Glutamatergic neuron (in vitro differentiated cells): ENCODE data around the gene ATP9A. TPM values are rescaled to one million over a fixed set of nuclear protein-coding genes. Genes with fewer than 3 reads are reported as not detected.
A peak's percentile ranks its signal among the peaks of the same experiment; 100 is the strongest.

ENCODE experiments used
- DNase-seq: peaks from one replicate; pipeline ENCODE4 v3.0.0; 2022
- H3K27ac Mint-ChIP-seq: one replicate; pipeline ENCODE4 v1.8.0; 2020; ENCODE audit warnings: mild to moderate bottlenecking, mixed read lengths, inconsistent platforms; ENCODE audit not compliant: unreplicated experiment
- H3K27me3 Mint-ChIP-seq: one replicate; pipeline ENCODE4 v1.8.0; 2020; ENCODE audit warnings: mild to moderate bottlenecking, moderate library complexity, mixed read lengths, inconsistent platforms; ENCODE audit not compliant: unreplicated experiment
- H3K36me3 Mint-ChIP-seq: one replicate; pipeline ENCODE4 v1.8.0; 2020; ENCODE audit warnings: mild to moderate bottlenecking, mixed read lengths, inconsistent platforms; ENCODE audit not compliant: unreplicated experiment
- H3K4me1 Mint-ChIP-seq: one replicate; pipeline ENCODE4 v1.8.0; 2020; ENCODE audit warnings: mild to moderate bottlenecking, low read depth, mixed read lengths, inconsistent platforms; ENCODE audit not compliant: unreplicated experiment
- H3K4me3 Mint-ChIP-seq: one replicate; pipeline ENCODE4 v1.8.0; 2020; ENCODE audit warnings: mild to moderate bottlenecking, mixed read lengths, inconsistent platforms; ENCODE audit not compliant: unreplicated experiment
- H3K9me3 Mint-ChIP-seq: one replicate; pipeline ENCODE4 v1.8.0; 2020; ENCODE audit warnings: mild to moderate bottlenecking, moderate library complexity, mixed read lengths, inconsistent platforms; ENCODE audit not compliant: unreplicated experiment
- total RNA-seq: library from RNA; stranded (reverse); fragmentation: NEBNext Ultra II Directional; extraction: Animal tissue kit (Norgen Biotek cat#: 25700); gene quantifications from one replicate; pipeline ENCODE4 v1.2.1, GENCODE V29; 2021; ENCODE audit not compliant: unreplicated experiment
- TF ChIP-seq, protein P1 (sequence below): fragments of 200-600 bp; sonication (generic); IDR thresholded peaks from one replicate; pipeline ENCODE4 v1.5.0; 2021; ENCODE audit not compliant: partially characterized antibody, unreplicated experiment

The ATP9A gene
- total RNA-seq, 1 donor from 2014 or later: 66.1 TPM

DNA sequence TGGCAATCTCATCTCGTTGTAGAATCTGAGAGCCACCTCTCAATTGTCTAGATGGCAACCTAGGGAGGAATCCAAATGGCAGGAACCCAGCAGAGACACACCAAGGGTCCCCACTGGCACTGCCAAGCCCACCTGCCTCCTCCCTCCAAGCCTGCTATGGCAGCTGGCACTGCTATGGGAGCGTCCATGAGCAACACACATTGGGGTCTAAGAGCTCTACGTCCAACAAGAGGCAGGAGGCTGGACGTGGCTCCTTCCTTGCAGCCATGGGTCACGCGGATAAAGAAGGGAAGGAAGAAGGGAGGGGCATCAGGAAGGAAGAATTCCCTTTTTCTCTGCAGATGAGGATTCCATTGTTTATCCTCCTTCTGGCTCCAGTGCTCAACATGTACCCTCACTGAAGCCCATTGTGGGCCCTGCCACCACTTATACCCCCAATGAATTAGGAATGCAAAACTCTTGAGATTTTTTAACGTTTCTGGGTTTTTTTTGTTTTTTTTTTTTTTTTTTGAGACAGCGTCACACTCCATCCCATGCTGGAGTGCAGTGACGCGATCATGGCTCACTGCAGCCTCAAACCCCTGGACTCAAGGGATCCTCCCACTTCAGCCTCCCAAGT lies 17.3 kb downstream of the ATP9A start:
- Mint-ChIP-seq H3K4me1 (peaks cover 2% of the 10 kb centered on the region), H3K4me3 (no peak overlapping the region), H3K9me3 (peaks cover 2% of the 10 kb centered on the region), H3K36me3 (no peaks in the 10 kb centered on the region), H3K27me3 (no peaks in the 10 kb centered on the region), H3K27ac (no peak overlapping the region)
- TF ChIP-seq, protein P1, sequence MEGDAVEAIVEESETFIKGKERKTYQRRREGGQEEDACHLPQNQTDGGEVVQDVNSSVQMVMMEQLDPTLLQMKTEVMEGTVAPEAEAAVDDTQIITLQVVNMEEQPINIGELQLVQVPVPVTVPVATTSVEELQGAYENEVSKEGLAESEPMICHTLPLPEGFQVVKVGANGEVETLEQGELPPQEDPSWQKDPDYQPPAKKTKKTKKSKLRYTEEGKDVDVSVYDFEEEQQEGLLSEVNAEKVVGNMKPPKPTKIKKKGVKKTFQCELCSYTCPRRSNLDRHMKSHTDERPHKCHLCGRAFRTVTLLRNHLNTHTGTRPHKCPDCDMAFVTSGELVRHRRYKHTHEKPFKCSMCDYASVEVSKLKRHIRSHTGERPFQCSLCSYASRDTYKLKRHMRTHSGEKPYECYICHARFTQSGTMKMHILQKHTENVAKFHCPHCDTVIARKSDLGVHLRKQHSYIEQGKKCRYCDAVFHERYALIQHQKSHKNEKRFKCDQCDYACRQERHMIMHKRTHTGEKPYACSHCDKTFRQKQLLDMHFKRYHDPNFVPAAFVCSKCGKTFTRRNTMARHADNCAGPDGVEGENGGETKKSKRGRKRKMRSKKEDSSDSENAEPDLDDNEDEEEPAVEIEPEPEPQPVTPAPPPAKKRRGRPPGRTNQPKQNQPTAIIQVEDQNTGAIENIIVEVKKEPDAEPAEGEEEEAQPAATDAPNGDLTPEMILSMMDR: no peak
- DNase-seq: no peak

DNA sequence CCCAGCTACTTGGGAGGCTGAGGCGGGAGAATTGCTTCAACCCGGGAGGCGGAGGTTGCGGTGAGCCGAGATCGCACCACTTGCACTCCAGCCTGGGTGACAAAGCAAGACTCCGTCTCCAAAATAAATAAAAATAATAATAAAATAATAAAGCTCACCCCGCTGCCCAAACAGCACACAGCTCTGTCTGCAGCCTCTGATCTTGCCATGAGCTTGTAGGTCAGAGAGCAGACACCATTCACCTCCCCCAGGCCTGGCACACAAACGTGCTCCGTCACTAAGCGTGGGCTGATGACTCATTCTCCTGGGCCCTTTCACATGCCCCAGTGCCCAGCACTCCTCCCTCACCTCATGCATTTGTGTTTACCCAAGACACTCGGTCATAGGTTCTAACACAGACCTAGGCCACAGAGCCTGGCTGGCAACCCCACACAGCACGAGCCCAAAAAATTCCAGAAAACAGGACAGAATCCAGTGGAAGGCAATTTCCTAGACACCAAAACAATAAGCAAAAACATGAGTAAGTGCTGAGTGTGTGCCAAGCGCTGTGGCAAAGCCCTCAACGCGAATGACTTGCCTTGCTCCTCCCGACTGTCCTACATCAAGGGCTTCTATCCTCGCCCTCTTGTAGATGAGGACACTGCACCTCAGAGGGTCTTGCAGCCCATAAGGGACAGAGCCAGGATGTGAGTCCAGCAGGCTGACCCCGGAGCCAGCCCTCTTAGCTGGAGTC lies 18.0 kb downstream of the ATP9A start:
- Mint-ChIP-seq H3K27ac (peak overlapping the region; percentile 24), H3K4me1 (peaks cover 2% of the 10 kb centered on the region), H3K36me3 (no peaks in the 10 kb centered on the region), H3K27me3 (no peaks in the 10 kb centered on the region), H3K9me3 (peaks cover 2% of the 10 kb centered on the region), H3K4me3 (no peak overlapping the region)
- TF ChIP-seq, protein P1: no peak
- DNase-seq: no peak

DNA sequence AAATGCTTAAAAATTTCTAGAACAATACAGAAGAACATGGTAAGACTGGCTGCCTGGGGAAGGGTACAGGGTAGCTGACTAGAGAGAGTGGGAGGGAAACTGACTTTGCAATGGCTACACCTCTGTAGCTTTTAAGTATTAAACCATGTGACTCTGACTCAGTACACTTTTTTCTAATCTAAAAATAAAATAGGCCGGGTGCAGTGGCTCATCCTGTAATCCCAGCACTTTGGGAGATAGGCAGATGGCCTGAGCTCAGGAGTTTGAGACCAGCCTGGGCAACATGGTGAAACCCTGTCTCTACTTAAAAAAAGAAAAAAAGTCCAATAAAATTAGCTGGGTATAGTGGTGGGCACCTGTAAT lies 18.5 kb downstream of the ATP9A start:
- Mint-ChIP-seq H3K9me3 (peaks cover 2% of the 10 kb centered on the region), H3K36me3 (no peaks in the 10 kb centered on the region), H3K27me3 (no peaks in the 10 kb centered on the region), H3K4me1 (peaks cover 2% of the 10 kb centered on the region), H3K4me3 (no peak overlapping the region), H3K27ac (no peak overlapping the region)
- TF ChIP-seq, protein P1: no peak
- DNase-seq: no peak

DNA sequence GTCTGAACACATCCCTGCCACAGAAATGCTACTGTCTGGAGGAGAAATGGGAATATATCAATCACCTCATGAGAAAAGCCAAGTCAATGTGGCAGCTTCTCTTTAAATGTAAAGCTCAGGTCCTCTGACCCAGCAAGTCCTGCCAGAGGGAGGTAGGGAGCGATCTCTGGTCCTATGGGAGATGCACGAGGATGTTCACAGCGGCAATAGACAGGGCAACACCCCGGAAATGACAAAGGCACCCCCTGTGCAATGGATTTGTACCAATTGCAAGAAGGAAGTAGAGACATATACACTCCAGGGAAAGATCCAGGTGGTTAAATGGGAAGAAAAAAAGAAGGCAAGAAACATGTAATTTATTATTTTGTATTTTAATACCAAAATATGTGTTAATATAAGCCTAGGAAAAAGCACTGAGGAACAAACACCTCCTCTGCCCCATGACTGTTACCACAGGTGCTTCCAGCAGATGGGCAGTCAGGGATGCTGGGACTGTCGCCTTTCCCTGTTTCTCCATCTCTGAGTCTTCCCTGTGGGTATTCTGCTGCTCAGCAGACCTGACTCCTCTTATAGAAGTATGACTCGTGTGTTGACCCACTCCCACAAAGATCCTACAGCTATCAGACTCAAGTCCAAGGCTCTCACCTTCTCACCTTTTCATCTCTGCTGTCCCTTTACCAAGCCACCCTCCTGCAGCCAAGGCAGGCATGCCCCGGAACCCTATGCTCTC lies 20.8 kb downstream of the ATP9A start:
- H3K4me3 Mint-ChIP-seq: no peak overlapping the region
- DNase-seq: no peak
- TF ChIP-seq, protein P1: no peak
- no peaks in the 10 kb centered on the region for H3K36me3 Mint-ChIP-seq
- H3K4me1 Mint-ChIP-seq: peaks cover 7% of the 10 kb centered on the region
- no peak overlapping the region for H3K27ac Mint-ChIP-seq
- peaks cover 2% of the 10 kb centered on the region for H3K9me3 Mint-ChIP-seq
- no peaks in the 10 kb centered on the region for H3K27me3 Mint-ChIP-seq

DNA sequence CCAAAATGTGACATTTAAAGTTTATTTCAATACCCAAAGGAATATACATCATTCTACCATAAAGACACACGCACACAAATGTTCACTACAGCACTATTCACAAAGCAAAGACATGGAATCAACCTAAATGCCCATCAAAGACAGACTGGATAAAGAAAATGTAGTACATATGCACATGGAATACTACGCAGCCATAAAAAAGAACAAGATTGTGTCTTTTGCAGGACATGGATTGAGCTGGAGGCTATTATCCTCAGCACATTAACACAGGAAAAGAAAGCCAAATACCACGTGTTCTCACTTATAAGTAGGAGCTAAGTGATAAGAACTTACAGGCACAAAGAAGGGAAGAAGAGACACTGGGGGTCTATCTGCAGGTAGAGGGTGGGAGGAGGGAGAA lies 22.4 kb downstream of the ATP9A start:
- Mint-ChIP-seq H3K4me1 (peaks cover 10% of the 10 kb centered on the region), H3K36me3 (no peaks in the 10 kb centered on the region), H3K27ac (no peak overlapping the region), H3K27me3 (no peaks in the 10 kb centered on the region), H3K9me3 (no peaks in the 10 kb centered on the region), H3K4me3 (no peak overlapping the region)
- TF ChIP-seq, protein P1: no peak
- no peak for DNase-seq
